ENCODE results near the gene MSRB3.

DNA sequence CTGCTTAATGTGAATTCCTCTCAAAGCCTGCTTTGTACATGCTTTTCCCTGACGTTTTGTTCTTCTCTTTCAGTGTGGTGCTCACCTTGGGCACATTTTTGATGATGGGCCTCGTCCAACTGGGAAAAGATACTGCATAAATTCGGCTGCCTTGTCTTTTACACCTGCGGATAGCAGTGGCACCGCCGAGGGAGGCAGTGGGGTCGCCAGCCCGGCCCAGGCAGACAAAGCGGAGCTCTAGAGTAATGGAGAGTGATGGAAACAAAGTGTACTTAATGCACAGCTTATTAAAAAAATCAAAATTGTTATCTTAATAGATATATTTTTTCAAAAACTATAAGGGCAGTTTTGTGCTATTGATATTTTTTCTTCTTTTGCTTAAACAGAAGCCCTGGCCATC is 184.6 kb downstream of the MSRB3 start:
- TF ChIP-seq, protein P1, sequence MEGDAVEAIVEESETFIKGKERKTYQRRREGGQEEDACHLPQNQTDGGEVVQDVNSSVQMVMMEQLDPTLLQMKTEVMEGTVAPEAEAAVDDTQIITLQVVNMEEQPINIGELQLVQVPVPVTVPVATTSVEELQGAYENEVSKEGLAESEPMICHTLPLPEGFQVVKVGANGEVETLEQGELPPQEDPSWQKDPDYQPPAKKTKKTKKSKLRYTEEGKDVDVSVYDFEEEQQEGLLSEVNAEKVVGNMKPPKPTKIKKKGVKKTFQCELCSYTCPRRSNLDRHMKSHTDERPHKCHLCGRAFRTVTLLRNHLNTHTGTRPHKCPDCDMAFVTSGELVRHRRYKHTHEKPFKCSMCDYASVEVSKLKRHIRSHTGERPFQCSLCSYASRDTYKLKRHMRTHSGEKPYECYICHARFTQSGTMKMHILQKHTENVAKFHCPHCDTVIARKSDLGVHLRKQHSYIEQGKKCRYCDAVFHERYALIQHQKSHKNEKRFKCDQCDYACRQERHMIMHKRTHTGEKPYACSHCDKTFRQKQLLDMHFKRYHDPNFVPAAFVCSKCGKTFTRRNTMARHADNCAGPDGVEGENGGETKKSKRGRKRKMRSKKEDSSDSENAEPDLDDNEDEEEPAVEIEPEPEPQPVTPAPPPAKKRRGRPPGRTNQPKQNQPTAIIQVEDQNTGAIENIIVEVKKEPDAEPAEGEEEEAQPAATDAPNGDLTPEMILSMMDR (IDR thresholded peaks at IDR 0.05 in 8 of 11, conservative IDR thresholded peaks at IDR 0.05 in 3 of 11), result no peak
- TF ChIP-seq POLR2A (IDR thresholded peaks at IDR 0.05), result no peak
